Limb (tissue), 2 donors: Measurements from ENCODE around the gene DNASE2B.
"Not testable (repeated sequence)": the region's sequence is repeated elsewhere in the genome, so short reads cannot be mapped to it uniquely, and the experiment has no call there.

Source experiments
- DNase-seq, 2 donors: peaks; one replicate each; pipeline ENCODE4 v3.0.0-alpha.2; 2016; ENCODE audit errors: extremely low spot score in 2 of 2

DNASE2B gene

GRCh38 chr1:84412316-84412942 is 14.1 kb downstream of the DNASE2B start:
- no peak for DNase-seq

GRCh38 chr1:84415396-84415795 is 17.1 kb downstream of the DNASE2B start:
- DNase-seq, result no peak

GRCh38 chr1:84422909-84423308 is 24.6 kb downstream of the DNASE2B start:
- DNase-seq, result no peak

GRCh38 chr1:84424513-84425149 is 26.3 kb downstream of the DNASE2B start:
- no peak for DNase-seq

- DNase-seq, result no peak
Observed at GRCh38 chr1:84425150-84425896, 27.0 kb downstream of the DNASE2B start.

- no peak for DNase-seq
Observed at GRCh38 chr1:84426376-84426775, 28.1 kb downstream of the DNASE2B start.

- DNase-seq, result no peak
Observed at GRCh38 chr1:84427250-84428188, 29.2 kb downstream of the DNASE2B start.

GRCh38 chr1:84428235-84428634 is 30.0 kb downstream of the DNASE2B start:
- no peak for DNase-seq

GRCh38 chr1:84429231-84429630 is 30.9 kb downstream of the DNASE2B start:
- DNase-seq, result no peak

GRCh38 chr1:84430546-84430945 is 32.3 kb downstream of the DNASE2B start:
- no peak for DNase-seq

- DNase-seq, result peak; percentile 48 to 90
Observed at GRCh38 chr1:84433258-84434080, 35.2 kb downstream of the DNASE2B start.

- DNase-seq, result no peak
Observed at GRCh38 chr1:84434081-84434769, 35.9 kb downstream of the DNASE2B start.

- no peak for DNase-seq
Observed at GRCh38 chr1:84434801-84435549, 36.7 kb downstream of the DNASE2B start.

- no peak for DNase-seq
Observed at GRCh38 chr1:84436876-84437655, 38.8 kb downstream of the DNASE2B start.

- peak in 1 of 2 donors; percentile 58 for DNase-seq
Observed at GRCh38 chr1:84442256-84442655, 44.0 kb downstream of the DNASE2B start.

- not testable (repeated sequence) for DNase-seq
Observed at GRCh38 chr1:84442747-84443646, 44.7 kb downstream of the DNASE2B start.

- not testable (repeated sequence) for DNase-seq
Observed at GRCh38 chr1:84448704-84449103, 50.4 kb downstream of the DNASE2B start.
